Epithelial cell of prostate (primary cell): ENCODE data around the gene ADAMTSL2.
A peak's percentile ranks its signal among the peaks of the same experiment; 100 is the strongest.

ENCODE experiments used
- DNase-seq: peaks from one replicate; pipeline ENCODE4 v3.0.0-alpha.2; 2011; ENCODE audit warnings: low read depth, low spot score
- H3K27ac ChIP-seq: fragments of 450-650 bp; 2 replicates; pipeline ENCODE4 v1.5.1; 2017; ENCODE audit warnings: mild to moderate bottlenecking

Gene ADAMTSL2

DNA sequence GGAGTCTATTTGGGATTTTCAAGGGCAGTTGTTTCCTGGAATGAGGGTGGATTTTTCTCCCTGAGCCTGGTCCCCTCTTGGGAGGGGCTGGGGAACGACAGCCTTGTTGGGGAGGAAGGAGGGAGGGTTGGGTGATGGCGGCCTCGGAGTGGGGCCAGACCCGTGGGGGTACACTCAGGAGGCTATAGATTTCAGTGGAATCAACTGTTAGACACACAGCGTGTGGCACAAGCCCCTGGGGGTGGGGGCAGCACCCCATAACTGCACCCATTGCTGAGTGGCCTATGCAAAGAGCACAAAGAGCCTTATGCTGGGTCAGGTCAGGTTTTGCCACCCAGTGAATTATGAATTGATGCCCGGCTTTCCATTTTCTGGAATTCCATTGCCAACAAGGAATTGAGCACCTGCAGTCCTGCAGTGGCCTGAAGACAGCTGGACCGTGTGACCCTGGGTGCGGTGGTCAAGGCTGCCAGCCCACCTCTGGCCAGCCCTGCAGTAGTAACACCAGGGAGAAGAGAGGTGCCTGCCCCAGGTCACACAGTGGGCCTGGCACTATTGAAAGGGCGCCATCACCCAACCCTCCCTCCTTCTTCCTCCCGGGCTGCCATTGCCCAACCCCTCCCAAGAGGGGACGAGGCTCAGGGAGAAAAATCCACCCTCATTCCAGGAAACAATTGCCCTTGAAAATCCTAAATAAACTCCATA lies 18.1 kb upstream of the ADAMTSL2 start:
- no peak for DNase-seq
- H3K27ac ChIP-seq = no peak overlapping the region

DNA sequence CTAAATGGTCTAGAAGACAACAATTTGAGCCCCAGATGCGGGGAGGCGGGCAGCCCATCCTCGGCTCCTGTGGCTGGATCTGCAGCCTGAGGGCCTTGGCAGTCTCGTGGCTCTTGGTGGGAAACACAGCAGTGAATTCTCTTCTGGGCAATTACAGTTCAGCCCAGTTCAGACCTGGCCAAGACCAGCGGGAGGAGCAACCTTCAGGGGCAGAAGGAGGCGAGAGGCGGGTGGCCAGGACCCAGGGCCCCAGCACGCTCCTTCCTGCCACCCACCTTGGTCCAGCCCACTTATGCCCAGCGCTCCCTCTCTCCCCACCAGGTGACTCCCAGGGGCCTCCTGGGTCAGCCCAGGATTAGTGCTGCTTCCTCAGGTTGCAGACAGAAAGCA lies 17.5 kb upstream of the ADAMTSL2 start:
- DNase-seq = no peak
- no peak overlapping the region for H3K27ac ChIP-seq

DNA sequence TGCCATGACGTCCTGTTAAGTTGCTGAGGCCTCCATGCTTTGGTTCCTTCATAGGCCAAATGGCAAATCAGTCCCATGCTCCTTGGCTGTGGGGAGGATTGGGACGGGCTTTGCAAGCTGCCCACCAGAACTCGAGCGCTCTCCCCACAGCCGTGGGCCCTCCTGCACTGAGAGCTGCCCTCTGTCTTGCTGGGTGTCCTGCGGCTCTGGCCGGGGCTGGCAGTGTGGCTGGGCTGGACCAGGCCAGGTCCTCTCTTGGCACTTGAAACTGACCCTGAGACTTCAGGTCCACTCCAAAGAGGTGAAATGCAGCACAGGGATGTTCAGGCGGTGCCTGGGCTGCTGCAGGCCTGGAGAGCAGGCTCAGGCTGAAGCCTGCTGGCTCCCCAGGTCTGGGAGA lies 16.8 kb upstream of the ADAMTSL2 start:
- no peak overlapping the region for H3K27ac ChIP-seq
- DNase-seq = no peak

DNA sequence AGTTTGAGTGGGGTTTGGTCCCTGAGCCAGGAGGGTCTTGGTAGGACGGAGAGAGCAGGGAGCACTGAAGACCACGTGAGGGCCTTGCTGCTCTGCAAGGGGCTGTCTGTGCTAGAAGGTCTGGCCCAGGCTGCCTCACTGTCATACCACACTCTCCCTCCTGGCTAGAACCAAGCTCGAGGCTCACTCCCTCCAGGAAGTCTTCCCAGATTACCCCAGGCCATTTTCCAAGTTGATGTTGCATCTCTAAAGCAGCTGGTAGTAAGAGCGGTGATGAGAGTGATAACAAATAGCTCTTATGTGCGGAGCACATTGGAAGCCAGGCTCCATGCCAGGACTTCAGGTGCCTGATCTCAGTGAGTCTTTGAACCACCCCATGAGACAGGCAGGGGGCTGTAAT lies 16.3 kb upstream of the ADAMTSL2 start:
- no peak for DNase-seq
- no peak overlapping the region for H3K27ac ChIP-seq

DNA sequence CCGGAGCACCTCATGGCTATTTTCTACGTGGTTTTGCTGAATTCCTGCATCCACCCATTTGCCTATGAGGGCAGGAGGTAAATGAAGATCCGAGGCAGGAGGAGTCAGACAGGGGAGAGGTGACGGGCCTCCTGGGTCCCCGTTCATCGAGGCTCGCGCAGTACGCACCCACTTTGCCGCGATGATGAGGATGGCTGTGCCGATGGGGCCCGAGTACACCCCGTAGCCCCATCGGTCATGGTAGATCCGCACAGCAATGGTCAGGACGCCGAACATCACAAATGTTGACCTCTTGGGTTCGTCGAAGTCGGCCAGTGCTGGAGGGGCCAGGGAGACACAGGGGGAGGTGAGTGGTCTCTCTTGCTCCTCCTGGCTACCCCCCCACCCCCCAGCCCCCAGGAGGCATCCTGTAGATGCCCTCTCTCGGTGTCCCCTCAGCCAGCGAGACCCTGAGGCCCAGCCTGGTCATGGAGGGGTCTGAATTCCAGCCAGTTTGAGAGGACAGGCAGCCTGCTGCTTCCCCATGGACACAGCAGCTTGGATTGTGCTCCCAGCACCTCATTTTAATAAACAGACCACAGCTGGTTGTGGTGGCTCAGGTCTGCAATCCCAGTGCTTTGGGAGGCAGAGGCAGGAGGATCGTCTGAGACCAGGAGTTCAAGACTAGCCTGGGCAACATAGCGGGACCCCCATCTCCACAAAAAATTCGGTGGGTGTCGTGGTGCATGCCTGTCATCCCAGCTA lies 15.6 kb upstream of the ADAMTSL2 start:
- no peak overlapping the region for H3K27ac ChIP-seq
- DNase-seq = no peak

DNA sequence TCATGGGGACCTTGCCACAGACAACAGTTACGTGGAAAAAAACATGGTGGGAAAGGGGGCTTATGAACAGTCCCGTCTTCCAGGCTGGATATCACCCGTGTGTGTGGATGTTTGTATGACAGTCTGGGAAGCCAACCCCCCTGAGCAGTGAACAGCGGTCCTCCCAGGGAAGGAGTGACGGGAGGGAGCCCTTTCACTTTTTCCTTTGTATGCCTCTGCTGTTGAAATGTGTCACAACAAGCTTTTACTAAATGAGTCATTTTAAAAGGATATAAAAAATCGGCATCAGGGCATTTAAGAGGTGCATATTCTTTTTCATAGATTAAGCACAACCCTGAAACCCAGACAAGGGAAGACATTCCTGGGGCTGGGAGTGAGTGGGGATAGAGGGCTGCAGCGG lies 14.8 kb upstream of the ADAMTSL2 start:
- no peak overlapping the region for H3K27ac ChIP-seq

DNA sequence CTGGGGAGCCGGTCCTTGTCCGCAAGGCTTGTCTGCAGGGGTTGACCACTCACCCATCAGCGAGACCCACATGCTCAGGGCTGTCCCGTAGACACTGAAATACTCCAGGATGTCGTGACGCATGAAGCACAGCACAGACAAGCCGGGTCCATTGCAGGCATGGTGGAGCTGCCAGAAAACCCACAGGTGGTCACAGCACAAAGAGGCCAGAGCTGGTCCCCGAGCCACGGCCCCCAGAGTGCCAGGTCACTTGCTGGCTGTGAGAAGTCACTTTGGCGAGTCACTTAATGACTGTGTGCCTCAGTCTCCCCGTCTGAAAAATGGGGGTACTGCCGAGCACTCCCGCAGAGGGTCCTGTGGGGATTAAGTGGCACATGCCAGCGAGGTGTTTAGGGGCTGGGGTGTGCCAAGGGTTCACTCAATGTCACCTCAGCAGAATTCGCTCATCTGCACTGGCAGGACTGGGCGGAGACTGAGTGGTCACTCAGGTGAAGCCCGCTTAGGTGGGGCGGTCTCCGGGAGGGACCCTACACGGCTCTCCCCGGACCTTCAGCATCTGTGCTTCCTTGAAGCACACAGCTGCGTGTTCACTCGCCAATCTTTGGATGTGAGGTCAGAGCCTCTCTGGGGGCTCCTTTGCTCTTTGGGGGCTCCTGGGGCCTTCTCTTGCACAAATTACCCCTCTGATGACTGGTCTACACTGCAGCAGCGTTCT lies 14.2 kb upstream of the ADAMTSL2 start:
- no peak overlapping the region for H3K27ac ChIP-seq
- DNase-seq = no peak

More for the DNA sequence above, 14.8 kb upstream of the ADAMTSL2 start:
- DNase-seq = peak; percentile 14

DNA sequence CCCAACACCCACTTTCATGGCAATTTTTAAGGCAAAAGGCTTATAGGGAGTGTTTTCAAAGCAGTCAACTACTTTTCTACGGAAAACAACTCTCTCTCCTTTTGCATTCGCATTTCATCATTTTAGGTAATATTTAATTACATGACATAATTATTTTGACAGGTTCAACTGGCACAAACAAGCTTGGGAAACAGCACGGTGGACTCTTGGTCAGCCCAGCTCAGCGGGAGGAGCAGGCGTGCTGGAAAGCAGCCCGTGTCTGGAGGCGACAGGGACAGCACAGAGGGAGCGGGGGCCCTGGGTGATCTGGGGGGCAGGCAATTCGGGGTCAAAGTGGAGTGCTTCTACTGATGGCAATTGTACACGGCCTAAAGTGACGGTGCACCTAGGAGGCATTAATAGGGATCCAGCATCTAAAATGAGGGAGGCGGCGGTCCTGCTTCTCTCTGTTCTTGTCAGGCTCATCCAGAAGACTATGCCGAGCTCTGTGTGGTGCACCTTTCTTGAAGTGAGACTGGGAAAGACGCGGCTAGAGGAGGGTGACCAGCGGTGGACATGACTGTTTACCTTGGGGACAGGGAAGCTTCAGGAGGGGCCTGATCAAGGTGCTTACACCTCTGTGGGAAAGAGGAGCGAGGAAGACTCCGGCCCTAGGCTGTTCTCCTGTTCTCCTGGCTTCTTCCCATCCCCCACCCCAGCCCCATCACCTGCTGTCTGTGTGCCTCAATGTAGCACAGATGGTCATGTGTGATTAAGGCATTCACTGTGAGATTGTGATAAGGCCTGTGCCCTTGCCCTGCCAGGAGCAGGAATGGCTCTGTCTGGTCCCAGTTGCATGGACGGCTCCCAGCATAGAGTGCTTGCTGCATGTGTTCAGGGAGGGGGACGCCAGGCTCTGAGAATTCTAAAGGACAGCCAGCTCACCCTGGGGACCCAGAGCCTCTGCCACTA lies 13.1 kb upstream of the ADAMTSL2 start:
- H3K27ac ChIP-seq = no peak overlapping the region
- DNase-seq = no peak

DNA sequence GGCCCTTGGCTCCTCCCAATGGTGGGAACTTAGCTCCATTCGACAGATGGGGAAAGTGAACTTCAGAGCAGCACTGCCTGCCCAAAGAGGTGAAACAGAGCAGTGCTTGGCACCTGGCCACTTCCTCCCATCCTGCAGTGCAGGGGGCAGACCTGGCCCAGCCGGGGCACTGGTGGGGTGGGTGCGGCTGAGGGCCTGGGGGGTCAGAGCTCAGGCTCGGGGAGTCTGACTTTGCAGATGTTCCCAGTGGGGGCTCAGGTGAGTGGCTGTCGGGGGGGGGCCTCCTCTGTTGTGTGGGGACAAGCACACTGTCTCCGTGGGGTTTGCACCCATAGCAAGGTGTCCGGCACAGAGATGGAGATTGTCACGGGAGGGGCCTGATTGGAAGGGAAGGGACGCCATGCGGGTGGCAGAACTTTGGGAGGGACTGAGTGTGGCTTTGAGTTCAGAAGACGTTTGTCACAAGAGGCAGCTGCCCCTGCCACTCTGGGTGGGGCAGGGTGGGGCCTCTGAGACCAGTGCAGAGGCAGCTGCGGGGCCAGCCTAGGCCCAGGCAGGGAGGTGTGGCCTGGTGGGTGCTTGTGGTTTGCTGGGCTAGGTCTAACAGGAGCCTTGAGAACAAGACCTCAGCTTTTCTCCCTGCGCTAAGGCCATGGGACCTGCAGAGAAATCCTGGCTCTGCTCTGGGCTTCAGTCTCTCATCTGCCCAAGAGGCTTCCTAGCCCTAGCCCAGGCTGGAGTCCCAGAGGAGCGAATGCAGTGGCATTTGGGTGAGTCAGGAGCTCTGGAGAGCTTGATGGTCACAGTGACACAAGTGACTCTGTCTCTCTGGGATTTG lies 12.2 kb upstream of the ADAMTSL2 start:
- no peak overlapping the region for H3K27ac ChIP-seq
- DNase-seq = no peak

DNA sequence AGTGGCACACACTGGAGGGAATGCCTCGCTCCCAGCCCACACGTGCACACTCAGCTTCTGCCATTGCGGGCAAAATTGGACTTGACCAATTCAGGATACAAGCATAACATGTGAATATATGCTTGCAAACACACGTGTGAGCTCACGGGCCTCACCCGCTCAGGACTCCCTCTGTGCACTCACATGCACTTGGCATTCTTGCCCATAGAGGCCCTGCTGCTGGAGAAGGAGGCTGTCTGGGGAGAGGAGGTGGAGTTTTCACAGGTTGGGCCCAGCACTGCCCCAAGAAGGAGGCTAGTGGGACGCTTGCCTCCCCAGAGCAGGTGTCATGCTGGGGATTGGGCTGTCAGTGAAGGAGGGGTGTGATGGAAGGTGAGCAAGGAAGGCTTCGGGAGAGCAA lies 11.4 kb upstream of the ADAMTSL2 start:
- no peak overlapping the region for H3K27ac ChIP-seq
- DNase-seq = no peak

DNA sequence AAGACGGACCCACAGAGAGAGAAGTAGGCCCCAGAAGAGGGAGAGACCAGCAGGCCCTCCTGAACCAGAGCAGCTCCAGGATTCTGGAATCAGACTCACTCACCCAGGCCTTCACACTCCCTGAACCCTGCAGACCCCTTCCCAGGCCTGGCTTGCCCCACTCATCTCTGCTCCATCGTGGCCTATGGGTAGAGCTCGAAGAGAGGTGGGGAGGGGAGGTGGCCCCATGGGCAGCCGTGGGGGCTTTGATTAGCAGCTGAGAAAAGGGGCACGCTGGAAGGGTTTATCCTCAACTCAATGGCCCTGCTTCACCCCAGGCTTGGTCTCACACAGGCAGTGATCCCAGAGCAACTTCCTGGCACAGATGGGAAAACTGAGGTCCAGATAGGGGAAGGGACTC lies 10.4 kb upstream of the ADAMTSL2 start:
- DNase-seq = no peak
- no peak overlapping the region for H3K27ac ChIP-seq

DNA sequence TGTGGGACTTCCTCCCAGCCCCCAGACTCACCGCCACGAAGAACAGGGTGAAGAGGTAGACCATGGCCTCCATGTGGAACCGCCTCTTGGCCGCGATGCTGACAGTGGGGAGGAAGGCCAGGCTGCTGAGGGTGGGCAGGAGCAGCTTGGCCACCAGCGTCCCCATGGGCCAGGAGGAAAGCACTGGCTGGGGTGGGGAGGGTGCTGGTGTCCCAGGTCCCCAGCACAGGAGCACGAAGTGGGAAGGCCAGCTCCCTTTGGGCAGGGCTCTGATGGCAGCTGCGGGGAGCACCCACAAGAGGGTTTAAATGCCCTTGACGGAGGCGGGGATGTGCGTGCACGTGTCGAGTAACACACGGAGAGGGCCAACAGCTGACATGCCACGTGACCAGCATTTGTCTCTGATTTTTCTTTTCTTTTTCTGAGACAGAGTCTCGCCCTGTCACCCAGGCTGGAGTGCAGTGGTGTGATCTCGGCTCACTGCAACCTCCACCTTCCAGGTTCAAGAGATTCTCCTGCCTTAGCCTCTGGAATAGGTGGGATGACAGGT lies 9.8 kb upstream of the ADAMTSL2 start, which contains the start of gene MYMK:
Gene MYMK, minus strand, starts transcription at position 281 of the 550 bp plus-strand sequence. Its CDS starts 115 bp downstream, at position 166.
- no peak for DNase-seq

DNA sequence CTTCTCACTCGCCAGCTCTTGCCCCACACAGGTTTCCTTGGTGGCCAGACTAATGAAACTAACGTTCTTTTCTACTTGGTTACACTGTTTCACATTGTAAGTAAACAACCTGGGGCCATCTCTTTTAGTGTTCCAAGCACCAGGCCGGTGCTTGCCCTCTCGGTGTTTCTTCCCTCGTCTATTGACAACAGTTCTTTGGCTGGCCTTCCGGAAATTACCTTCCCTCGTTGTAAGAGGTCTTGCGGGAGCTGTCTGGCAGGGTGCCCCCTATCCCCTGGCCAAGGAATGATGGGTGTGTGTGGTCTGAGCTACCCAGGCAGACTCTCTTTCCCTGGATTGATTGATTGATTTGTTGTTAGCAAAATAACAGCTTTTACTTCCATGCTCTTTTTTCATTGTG lies 8.8 kb upstream of the ADAMTSL2 start:
- H3K27ac ChIP-seq = no peak overlapping the region
- DNase-seq = no peak

More for the DNA sequence above, 9.8 kb upstream of the ADAMTSL2 start, which contains the start of gene MYMK:
- no peak within 1 kb of the TSS for H3K27ac ChIP-seq

DNA sequence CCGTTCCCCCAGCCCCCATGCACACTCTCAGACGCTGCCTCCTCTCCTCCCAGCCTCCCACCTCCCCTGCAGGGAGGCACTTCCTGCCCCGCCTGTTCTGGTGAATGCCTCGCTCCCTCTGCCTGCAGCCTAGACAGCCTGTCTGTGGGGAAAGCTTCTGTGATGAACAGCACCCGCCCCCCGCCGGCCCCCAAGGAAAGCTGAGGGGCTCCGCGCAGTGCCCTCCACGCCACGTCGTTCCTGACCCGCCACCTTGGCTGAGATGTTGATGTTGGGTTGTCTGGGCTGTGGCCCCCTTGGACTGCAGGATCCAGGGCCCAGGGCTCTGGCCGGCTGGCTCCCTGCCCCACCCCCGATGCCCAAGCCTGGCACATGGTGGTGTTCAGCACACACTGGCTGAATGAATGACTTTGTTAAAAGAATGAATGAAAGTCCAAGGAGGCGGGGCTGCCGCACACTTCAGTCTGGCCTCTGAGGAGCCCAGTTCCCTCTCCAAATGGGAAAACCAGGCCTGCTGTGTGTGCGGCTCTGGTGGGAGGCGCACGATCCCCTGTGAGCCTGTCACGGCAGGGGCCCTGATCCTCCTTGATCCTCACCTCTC lies 7.7 kb upstream of the ADAMTSL2 start:
- no peak for DNase-seq
- no peak overlapping the region for H3K27ac ChIP-seq

DNA sequence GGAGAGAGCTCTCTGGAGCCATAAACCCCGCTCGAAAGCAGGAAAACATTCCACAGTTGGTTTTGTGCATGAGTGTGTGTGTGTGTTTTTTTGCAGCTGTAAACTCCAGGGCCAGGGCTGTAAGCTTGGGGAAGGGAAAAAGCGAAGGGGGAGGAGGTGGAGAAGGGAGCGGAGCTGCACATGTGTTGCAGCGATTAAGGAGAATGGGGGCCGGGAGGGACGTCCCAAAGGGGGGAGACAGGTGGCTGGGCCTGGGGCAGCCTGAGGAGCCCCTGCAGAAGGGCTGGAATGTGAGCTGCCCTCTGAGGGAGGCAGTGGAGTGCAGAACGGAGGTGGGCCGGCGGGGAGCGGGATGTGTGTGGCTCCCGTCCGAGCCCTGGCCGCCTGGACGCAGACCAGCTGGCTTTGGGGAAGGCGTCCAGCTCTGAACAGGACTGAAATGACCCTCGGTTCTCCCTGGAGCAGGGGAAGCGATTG lies 7.0 kb upstream of the ADAMTSL2 start:
- H3K27ac ChIP-seq = no peak overlapping the region
- no peak for DNase-seq

DNA sequence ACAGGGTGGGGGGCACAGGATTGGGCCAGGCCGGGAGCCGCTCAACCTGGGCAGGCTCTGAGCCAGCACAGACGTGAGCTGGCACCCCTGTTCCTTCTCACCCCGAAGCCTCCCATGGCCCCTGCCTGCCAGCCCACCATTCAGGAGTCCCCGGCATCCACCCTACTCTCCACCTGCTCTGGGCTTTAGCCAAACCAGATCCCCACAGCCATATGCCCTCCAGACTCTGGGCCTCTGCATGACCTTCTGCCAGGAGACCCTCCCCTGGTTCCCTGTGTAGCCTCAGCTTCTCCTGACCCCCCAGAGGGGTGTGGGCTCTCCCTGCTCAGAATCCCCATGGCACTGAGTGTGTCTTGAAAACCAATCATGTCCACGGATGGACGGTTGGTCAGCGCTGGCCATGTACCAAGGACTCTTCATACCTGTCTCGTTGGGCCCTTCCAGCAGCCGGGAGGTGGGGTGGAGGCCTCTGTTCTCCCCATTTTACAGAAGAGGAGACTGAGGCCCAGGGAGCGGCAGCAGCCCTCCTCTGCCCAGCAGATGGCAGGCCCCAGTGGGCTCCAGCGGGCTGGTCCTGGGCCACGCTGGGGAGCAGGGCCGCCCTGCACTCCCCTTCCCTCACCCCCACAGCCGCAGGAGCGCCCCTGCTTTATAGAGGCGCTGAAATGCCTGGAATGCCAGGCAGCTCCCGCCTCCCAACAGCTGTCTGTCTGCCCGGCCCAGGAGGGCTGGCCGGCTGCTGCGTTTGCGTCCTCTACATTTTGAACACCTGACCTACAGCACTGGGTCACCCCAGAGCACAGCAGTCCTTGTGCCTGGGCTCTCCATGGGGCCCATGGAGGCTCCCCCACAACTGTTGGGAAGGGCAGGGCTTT lies 6.3 kb upstream of the ADAMTSL2 start:
- no peak for DNase-seq
- no peak overlapping the region for H3K27ac ChIP-seq

DNA sequence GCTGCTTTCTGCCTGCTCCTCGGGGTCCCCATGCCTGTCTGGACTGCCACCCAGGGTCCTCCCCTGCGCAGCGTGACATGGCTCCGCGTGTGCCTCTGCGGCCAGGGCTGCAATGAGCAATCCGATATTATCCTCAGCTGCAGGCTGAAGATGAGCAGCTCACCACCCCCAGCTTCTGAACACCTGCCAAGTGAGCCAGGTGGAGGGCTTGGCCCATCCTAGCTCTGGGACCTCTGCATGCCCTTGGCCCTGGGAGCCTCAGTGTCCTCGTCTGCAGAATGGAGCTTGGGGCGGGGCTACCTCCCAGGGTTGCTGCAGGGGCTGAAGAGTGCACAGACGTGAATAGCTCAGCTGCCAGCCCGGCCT lies 5.6 kb upstream of the ADAMTSL2 start:
- no peak for DNase-seq
- H3K27ac ChIP-seq = no peak overlapping the region
